Measurements from ENCODE around the gene ZNF830. TPM values are rescaled to one million over a fixed set of nuclear protein-coding genes. Genes with fewer than 3 reads are reported as not detected.
A peak's percentile ranks its signal among the peaks of the same experiment; 100 is the strongest.

ZNF830 gene
- total and polyA plus RNA-seq, 2 of the 13 experiments (the other 11 are each of a cell fraction or from before 2014, with no cell fraction given), result 6.1 to 19.0 TPM

GRCh38 chr17:34998205-34998604 is 36.9 kb downstream of the ZNF830 start:
- in situ Hi-C loops (cut with HindIII; ENCODE audit: extremely low pct_ligation_motif_present, low pct_unique_long_range_greater_than_20kb), result loop anchor here (5.0 kb wide), 1 partner anchor 124 kb away; the partner anchor contains the start of gene FNDC8
- no TSS peak for BruUV-seq (replicated peaks)
- POLR2A ChIA-PET, result no interaction called here
- no peak for TF ChIP-seq ZKSCAN5 (CRISPR knock-in tag; IDR thresholded peaks at IDR 0.05)
- TF ChIP-seq, protein P1, sequence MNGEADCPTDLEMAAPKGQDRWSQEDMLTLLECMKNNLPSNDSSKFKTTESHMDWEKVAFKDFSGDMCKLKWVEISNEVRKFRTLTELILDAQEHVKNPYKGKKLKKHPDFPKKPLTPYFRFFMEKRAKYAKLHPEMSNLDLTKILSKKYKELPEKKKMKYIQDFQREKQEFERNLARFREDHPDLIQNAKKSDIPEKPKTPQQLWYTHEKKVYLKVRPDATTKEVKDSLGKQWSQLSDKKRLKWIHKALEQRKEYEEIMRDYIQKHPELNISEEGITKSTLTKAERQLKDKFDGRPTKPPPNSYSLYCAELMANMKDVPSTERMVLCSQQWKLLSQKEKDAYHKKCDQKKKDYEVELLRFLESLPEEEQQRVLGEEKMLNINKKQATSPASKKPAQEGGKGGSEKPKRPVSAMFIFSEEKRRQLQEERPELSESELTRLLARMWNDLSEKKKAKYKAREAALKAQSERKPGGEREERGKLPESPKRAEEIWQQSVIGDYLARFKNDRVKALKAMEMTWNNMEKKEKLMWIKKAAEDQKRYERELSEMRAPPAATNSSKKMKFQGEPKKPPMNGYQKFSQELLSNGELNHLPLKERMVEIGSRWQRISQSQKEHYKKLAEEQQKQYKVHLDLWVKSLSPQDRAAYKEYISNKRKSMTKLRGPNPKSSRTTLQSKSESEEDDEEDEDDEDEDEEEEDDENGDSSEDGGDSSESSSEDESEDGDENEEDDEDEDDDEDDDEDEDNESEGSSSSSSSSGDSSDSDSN (CRISPR knock-in tag; IDR thresholded peaks at IDR 0.05), result no peak
- no peak for TF ChIP-seq HMGXB4 (CRISPR knock-in tag; IDR thresholded peaks at IDR 0.05; ENCODE audit: borderline replicate concordance in 1 of 2, low read depth in 1 of 2)
- TF ChIP-seq, protein P2, sequence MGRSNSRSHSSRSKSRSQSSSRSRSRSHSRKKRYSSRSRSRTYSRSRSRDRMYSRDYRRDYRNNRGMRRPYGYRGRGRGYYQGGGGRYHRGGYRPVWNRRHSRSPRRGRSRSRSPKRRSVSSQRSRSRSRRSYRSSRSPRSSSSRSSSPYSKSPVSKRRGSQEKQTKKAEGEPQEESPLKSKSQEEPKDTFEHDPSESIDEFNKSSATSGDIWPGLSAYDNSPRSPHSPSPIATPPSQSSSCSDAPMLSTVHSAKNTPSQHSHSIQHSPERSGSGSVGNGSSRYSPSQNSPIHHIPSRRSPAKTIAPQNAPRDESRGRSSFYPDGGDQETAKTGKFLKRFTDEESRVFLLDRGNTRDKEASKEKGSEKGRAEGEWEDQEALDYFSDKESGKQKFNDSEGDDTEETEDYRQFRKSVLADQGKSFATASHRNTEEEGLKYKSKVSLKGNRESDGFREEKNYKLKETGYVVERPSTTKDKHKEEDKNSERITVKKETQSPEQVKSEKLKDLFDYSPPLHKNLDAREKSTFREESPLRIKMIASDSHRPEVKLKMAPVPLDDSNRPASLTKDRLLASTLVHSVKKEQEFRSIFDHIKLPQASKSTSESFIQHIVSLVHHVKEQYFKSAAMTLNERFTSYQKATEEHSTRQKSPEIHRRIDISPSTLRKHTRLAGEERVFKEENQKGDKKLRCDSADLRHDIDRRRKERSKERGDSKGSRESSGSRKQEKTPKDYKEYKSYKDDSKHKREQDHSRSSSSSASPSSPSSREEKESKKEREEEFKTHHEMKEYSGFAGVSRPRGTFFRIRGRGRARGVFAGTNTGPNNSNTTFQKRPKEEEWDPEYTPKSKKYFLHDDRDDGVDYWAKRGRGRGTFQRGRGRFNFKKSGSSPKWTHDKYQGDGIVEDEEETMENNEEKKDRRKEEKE (IDR thresholded peaks at IDR 0.05), result no peak
- TF ChIP-seq, protein P3, sequence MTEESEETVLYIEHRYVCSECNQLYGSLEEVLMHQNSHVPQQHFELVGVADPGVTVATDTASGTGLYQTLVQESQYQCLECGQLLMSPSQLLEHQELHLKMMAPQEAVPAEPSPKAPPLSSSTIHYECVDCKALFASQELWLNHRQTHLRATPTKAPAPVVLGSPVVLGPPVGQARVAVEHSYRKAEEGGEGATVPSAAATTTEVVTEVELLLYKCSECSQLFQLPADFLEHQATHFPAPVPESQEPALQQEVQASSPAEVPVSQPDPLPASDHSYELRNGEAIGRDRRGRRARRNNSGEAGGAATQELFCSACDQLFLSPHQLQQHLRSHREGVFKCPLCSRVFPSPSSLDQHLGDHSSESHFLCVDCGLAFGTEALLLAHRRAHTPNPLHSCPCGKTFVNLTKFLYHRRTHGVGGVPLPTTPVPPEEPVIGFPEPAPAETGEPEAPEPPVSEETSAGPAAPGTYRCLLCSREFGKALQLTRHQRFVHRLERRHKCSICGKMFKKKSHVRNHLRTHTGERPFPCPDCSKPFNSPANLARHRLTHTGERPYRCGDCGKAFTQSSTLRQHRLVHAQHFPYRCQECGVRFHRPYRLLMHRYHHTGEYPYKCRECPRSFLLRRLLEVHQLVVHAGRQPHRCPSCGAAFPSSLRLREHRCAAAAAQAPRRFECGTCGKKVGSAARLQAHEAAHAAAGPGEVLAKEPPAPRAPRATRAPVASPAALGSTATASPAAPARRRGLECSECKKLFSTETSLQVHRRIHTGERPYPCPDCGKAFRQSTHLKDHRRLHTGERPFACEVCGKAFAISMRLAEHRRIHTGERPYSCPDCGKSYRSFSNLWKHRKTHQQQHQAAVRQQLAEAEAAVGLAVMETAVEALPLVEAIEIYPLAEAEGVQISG (CRISPR knock-in tag; IDR thresholded peaks at IDR 0.05), result peak; percentile 71; the same call in 1 of the 2 replicates
- TF ChIP-seq ZNF274 (CRISPR knock-in tag; IDR thresholded peaks at IDR 0.05), result no peak
- TF ChIP-seq POLR2AphosphoS5 (IDR thresholded peaks at IDR 0.05; ENCODE audit: low read depth, low read length), result no peak
- TF ChIP-seq POGZ (CRISPR knock-in tag; IDR thresholded peaks at IDR 0.05), result no peak
- TF ChIP-seq SOX6 (IDR thresholded peaks at IDR 0.05), result no peak
- TF ChIP-seq SOX6 (CRISPR knock-in tag; IDR thresholded peaks at IDR 0.05), result no peak
- TF ChIP-seq STAG1 (CRISPR knock-in tag; IDR thresholded peaks at IDR 0.05), result peak; percentile 99
- no peak for TF ChIP-seq ZNF75D (CRISPR knock-in tag; IDR thresholded peaks at IDR 0.05; ENCODE audit: borderline replicate concordance)
- TF ChIP-seq ATRX (CRISPR knock-in tag; IDR thresholded peaks at IDR 0.05; ENCODE audit: borderline replicate concordance), result no peak
- no peak for TF ChIP-seq NONO (IDR thresholded peaks at IDR 0.05)
- TF ChIP-seq NONO (CRISPR knock-in tag; conservative IDR thresholded peaks at IDR 0.05), result 0 out of 2 replicates have a peak, but pooled peaks have one; percentile 41
- peak; percentile 41 for TF ChIP-seq XRCC5 (optimal IDR thresholded peaks at IDR 0.05; ENCODE audit: low read length)

More at GRCh38 chr17:34998205-34998604, 36.9 kb downstream of the ZNF830 start:
- intact Hi-C loops (cut with micrococcal nuclease; ENCODE audit: unreplicated experiment), result loop anchor here (1.0 kb wide), 2 partner anchors 91 to 121 kb away; partner anchors contain the start of gene RAD51D
- Histone ChIP-seq H4K20me1 (ENCODE audit: insufficient read depth, low read length) (no peaks in the 10 kb centered on the region), H3K36me3 (replicated peaks in 1 of 2; ENCODE audit: control insufficient read depth in 1 of 2, insufficient read depth in 2 of 2, low read length in 2 of 2) (peaks cover 21 to 78% of the 10 kb centered on the region in 2 experiments), H3K9ac (ENCODE audit: insufficient read depth, low read depth, low read length) (no peak overlapping the region), H3K4me1 (ENCODE audit: insufficient read depth, low read length) (no peaks in the 10 kb centered on the region), H3K27ac (ENCODE audit: extremely low read length, insufficient read depth, low read length) (no peak overlapping the region), H3K27me3 (ENCODE audit: control insufficient read depth in 1 of 2, insufficient read depth in 2 of 2, low read length in 2 of 2) (no peaks in the 10 kb centered on the region), H3K4me3 (replicated peaks in 1 of 3; ENCODE audit: insufficient read depth in 1 of 3, low read depth in 2 of 3, low read length in 3 of 3) (no peak overlapping the region), H2AFZ (ENCODE audit: low read length) (no peak overlapping the region), H3K4me2 (ENCODE audit: low read depth, low read length) (no peak overlapping the region), H3K9me3 (ENCODE audit: low read length) (no peaks in the 10 kb centered on the region), H3K79me2 (ENCODE audit: insufficient read depth, low read length) (no peaks in the 10 kb centered on the region)
- FAIRE-seq (peak; percentile 70), DNase-seq (ENCODE audit: low spot score) (peak; percentile 56), ATAC-seq (peak; percentile 87)
- CTCF ChIA-PET (ENCODE audit: low intra/inter-chr PET ratio, low total read pairs), result interaction anchor here (2.6 to 5.0 kb wide), 2 partner anchors 91 to 121 kb away, joined by 21 to 46 read pairs; partner anchors contain the start of gene RAD51D
- WGBS (ENCODE audit: low lambda C conversion rate), result 59% methylated on average over 5 of the region's 5 CpGs
